H1 (cell line): Measurements from ENCODE around the gene MPHOSPH8. TPM values are rescaled to one million over a fixed set of nuclear protein-coding genes. Genes with fewer than 3 reads are reported as not detected.

Experiments used
- ASH2L ChIP-seq: fragments of 200-600, 300-600 bp; sonication (generic); IDR thresholded peaks from one replicate; pipeline ENCODE4 v1.7.1; 2017; ENCODE audit warnings: low read length
- CHD1 ChIP-seq: IDR thresholded peaks from 2 replicates; pipeline ENCODE4 v1.6.1; 2012; ENCODE audit warnings: low read depth, low read length, improper control_type of control experiment
- CHD2 ChIP-seq: IDR thresholded peaks from 2 replicates; pipeline ENCODE4 v1.6.1; 2012; ENCODE audit warnings: low read length, improper control_type of control experiment
- GABPA ChIP-seq: IDR thresholded peaks from 2 replicates; pipeline ENCODE4 v1.6.1; 2011; ENCODE audit warnings: mild to moderate bottlenecking, low read length, moderate library complexity, borderline replicate concordance; ENCODE audit not compliant: insufficient read depth
- GTF2F1 ChIP-seq: IDR thresholded peaks from 2 replicates; pipeline ENCODE4 v1.6.1; 2012; ENCODE audit warnings: low read depth, low read length, improper control_type of control experiment, borderline replicate concordance
- HDAC2 ChIP-seq, 2 experiments: fragments of 300-600 bp in 1 of 2; sonication (generic) in 1 of 2; IDR thresholded peaks; 2 replicates each; pipeline ENCODE4 v1.6.1; 2011 to 2012; ENCODE audit warnings: low read depth in 2 of 2, low read length in 2 of 2, mild to moderate bottlenecking in 2 of 2, moderate library complexity in 2 of 2, borderline replicate concordance in 1 of 2, inconsistent platforms in 1 of 2
- JUND ChIP-seq: IDR thresholded peaks from 2 replicates; pipeline ENCODE4 v1.6.1; 2011; ENCODE audit warnings: mild to moderate bottlenecking, improper control_type of control experiment, low read length
- KDM4A ChIP-seq: IDR thresholded peaks from one replicate; pipeline ENCODE4 v1.7.1; 2012; ENCODE audit warnings: low read depth, mild to moderate bottlenecking, moderate library complexity, low read length, inconsistent platforms; ENCODE audit not compliant: severe bottlenecking
- MAX ChIP-seq: IDR thresholded peaks from 2 replicates; pipeline ENCODE4 v1.6.1; 2012; ENCODE audit warnings: inconsistent platforms
- POLR2AphosphoS5 ChIP-seq: IDR thresholded peaks from 2 replicates; pipeline ENCODE4 v1.6.1; 2011; ENCODE audit warnings: low read depth, low read length
- POU5F1 ChIP-seq: IDR thresholded peaks from 2 replicates; pipeline ENCODE4 v1.6.1; 2011; ENCODE audit warnings: low read depth, mild to moderate bottlenecking, low read length, moderate library complexity
- RBBP5 ChIP-seq: IDR thresholded peaks from 2 replicates; pipeline ENCODE4 v1.7.1; 2012; ENCODE audit warnings: low read depth, mild to moderate bottlenecking, inconsistent platforms, low read length, moderate library complexity, borderline replicate concordance
- RFX5 ChIP-seq: IDR thresholded peaks from 2 replicates; pipeline ENCODE4 v1.6.1; 2011; ENCODE audit warnings: low read depth, low read length, improper control_type of control experiment, borderline replicate concordance
- RNF2 ChIP-seq: fragments of 200-900, 300-1000 bp; sonication (generic); IDR thresholded peaks from 2 replicates; pipeline ENCODE4 v1.7.1; 2016; ENCODE audit warnings: borderline replicate concordance, low read depth, mild to moderate bottlenecking, antibody characterized with exemption, low read length; ENCODE audit not compliant: poor library complexity, severe bottlenecking; ENCODE audit errors: missing control alignments
- RXRA ChIP-seq: IDR thresholded peaks from 2 replicates; pipeline ENCODE4 v1.6.1; 2011; ENCODE audit warnings: low read depth, mild to moderate bottlenecking, low read length, moderate library complexity; ENCODE audit not compliant: insufficient read depth
- SIN3A ChIP-seq, 2 experiments: IDR thresholded peaks in 1 of 2; conservative IDR thresholded peaks in 1 of 2; 2 replicates each; pipeline ENCODE4 v1.6.1; 2011 to 2012; ENCODE audit warnings: low read length in 2 of 2, improper control_type of control experiment in 1 of 2, low read depth in 1 of 2, mild to moderate bottlenecking in 1 of 2
- SIRT6 ChIP-seq: IDR thresholded peaks from one replicate; pipeline ENCODE4 v1.7.1; 2012; ENCODE audit warnings: low read length, inconsistent platforms
- SIX5 ChIP-seq: IDR thresholded peaks from 2 replicates; pipeline ENCODE4 v1.6.1; 2011; ENCODE audit warnings: mild to moderate bottlenecking, low read depth, low read length
- SP2 ChIP-seq: IDR thresholded peaks from 2 replicates; pipeline ENCODE4 v1.6.1; 2012; ENCODE audit warnings: mild to moderate bottlenecking, low read length, inconsistent platforms
- SP4 ChIP-seq: IDR thresholded peaks from 2 replicates; pipeline ENCODE4 v1.6.1; 2012; ENCODE audit warnings: low read length, inconsistent platforms
- SRF ChIP-seq: IDR thresholded peaks from 2 replicates; pipeline ENCODE4 v1.6.1; 2011; ENCODE audit warnings: mild to moderate bottlenecking, low read depth, low read length, moderate library complexity
- SUZ12 ChIP-seq: fragments of 200-600 bp; sonication (generic); IDR thresholded peaks from 2 replicates; pipeline ENCODE4 v1.6.1; 2012; ENCODE audit warnings: mild to moderate bottlenecking, inconsistent platforms, low read length, moderate library complexity, mixed read lengths
- TAF1 ChIP-seq: IDR thresholded peaks from 2 replicates; pipeline ENCODE4 v1.6.1; 2011; ENCODE audit warnings: mild to moderate bottlenecking, low read depth, low read length
- TBP ChIP-seq: IDR thresholded peaks from 2 replicates; pipeline ENCODE4 v1.6.1; 2011; ENCODE audit warnings: low read depth, low read length, improper control_type of control experiment
- ZNF274 ChIP-seq: IDR thresholded peaks from 2 replicates; pipeline ENCODE4 v1.7.0; 2012; ENCODE audit warnings: low read length, borderline replicate concordance; ENCODE audit errors: extremely low read depth
- polyA plus RNA-seq, 7 experiments: library from polyadenylated mRNA; depleted of rRNA in 3 of 7; stranded (reverse) in 5 of 7; unstranded in 2 of 7; fragments of >200 nt in 5 of 7; fragments of 200-250 nt in 2 of 7; gene quantifications; 1 replicate in 5 of 7; 2 replicates in 1 of 7; 4 replicates in 1 of 7; pipeline versions ENCODE4 v1.2.1 to v1.2.3, GENCODE V29; 2011 to 2013; ENCODE audit warnings: missing spikeins in 2 of 7, mixed read lengths in 2 of 7
- total RNA-seq: library from RNA; stranded (reverse); fragmentation: NEBNext Ultra II Directional; extraction: Animal tissue kit (Norgen Biotek cat#: 25700); gene quantifications from 2 replicates; pipeline ENCODE4 v1.2.1, GENCODE V29; 2021

Gene MPHOSPH8
- total and polyA plus RNA-seq, 2 of the 8 experiments (the other 6 are each of a cell fraction or from before 2014, with no cell fraction given), result 8.3 to 20.5 TPM

- TF ChIP-seq RFX5 (no peak), RXRA (no peak), TBP (0 out of 2 replicates have a peak, but pooled peaks have one; percentile 16), RNF2 (no peak), GTF2F1 (no peak), ZNF274 (no peak), POLR2AphosphoS5 (no peak), JUND (no peak), POU5F1 (no peak), RBBP5 (peak; percentile 76; the same call in 1 of the 2 replicates), SRF (no peak), SIN3A (conservative IDR thresholded peaks at IDR 0.05 in 1 of 2, IDR thresholded peaks at IDR 0.05 in 1 of 2; ENCODE audit: low read depth in 1 of 2, low read length in 2 of 2) (peak in 1 of 2 experiments; percentile 46; a peak in 1 of 4 replicates), GABPA (no peak), SIX5 (no peak), HDAC2 (IDR thresholded peaks at IDR 0.05; ENCODE audit: borderline replicate concordance in 1 of 2, low read depth in 2 of 2, low read length in 2 of 2) (no peak), TAF1 (0 out of 2 replicates have a peak, but pooled peaks have one; percentile 13), SP2 (peak; percentile 46; the same call in 1 of the 2 replicates), CHD2 (peak; percentile 91), KDM4A (peak; percentile 63), CHD1 (no peak), SP4 (no peak), SIRT6 (no peak), SUZ12 (no peak), ASH2L (peak; percentile 92), MAX (no peak)
Measured at GRCh38 chr13:19633479-19634255, at the start of gene MPHOSPH8 (continued).
